ENCODE results near the gene FRMD4B.

Gene FRMD4B

GRCh38 chr3:69385723-69386555, at the start of gene FRMD4B:
FRMD4B (minus strand) TSS chr3:69386088; CDS start chr3:69385989, 99 bp downstream.
- DNase-seq: peak; percentile 81

- peak; percentile 72 for DNase-seq
These were observed 48.1 kb upstream of the FRMD4B start for GRCh38 chr3:69433969-69434325.

GRCh38 chr3:69433121-69433968, 47.5 kb upstream of the FRMD4B start:
- DNase-seq: no peak

GRCh38 chr3:69428657-69429255, 42.9 kb upstream of the FRMD4B start:
- no peak for DNase-seq

- no peak for DNase-seq
These were observed 41.0 kb upstream of the FRMD4B start for GRCh38 chr3:69426967-69427304.

- DNase-seq: no peak
These were observed 40.5 kb upstream of the FRMD4B start for GRCh38 chr3:69426291-69426966.

DNA sequence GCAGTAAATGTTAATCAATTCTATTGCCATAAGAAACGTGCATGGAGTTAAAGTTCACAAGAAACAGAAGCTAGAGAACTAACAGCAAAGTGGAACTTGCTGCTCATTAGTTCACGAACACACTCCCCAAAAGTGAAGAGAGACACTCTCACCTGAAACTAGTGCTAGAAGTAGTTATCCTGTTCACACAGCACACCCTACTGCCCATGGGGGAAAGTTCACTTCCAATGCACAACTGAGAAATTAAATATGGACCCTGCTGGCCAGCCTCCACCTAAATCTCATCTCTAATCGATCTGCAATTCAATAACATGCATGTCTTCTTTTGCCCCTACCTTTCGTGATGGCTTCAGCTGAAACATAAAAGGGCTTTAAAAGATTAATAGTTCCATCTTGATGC, 39.4 kb upstream of the FRMD4B start:
- DNase-seq: peak; percentile 71

DNA sequence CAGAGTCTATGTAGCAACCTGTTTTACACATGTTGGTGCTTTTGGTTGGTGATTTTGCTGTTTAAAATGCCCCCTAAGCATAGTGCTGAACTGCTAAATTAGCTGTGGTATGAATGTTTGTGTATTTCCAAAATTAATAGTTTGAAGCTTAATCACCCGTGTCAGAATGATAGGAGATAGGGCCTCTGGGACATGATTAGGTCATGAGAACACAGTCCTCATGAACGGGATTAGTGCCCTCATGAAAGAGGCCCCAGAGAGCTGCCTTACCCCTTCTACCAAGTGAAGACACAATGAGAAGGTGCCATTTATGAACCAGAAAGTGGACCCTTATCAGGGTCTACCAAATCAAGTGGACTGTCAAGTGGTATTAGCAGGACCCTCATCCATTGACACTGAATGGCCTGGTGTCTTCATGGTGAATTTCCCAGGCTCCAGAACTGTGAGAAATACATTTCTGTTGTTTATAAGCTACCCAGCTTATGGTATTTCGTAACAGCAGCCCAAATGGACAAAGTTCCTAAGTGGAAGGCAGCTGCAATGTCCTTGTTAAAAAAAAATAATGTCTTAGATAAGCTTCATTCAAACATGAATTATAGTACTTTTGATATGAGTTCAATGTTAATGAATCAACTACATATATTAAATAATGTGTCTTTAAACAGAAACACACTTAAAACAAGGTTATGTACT, 37.7 kb upstream of the FRMD4B start:
- no peak for DNase-seq

DNA sequence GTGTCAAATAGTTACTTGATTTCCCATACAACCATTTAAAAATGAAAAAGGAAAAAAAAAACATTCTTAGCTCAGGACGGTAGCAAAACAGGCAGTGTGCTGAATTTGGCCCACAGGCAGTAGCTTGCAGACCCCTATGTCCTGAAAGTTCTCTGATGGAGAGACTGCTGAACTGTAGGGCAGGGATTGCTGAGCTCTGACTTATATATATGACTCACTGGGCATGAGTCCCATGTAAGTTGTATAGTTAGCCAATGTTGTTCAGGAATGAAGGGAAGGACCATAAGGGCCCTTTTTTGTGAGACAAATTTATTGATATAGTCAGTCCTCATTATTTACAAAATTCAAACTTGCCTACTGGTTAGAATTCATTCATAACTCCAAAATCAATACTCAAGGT, 36.9 kb upstream of the FRMD4B start:
- no peak for DNase-seq

GRCh38 chr3:69420781-69421520, 35.1 kb upstream of the FRMD4B start:
- no peak for DNase-seq

DNA sequence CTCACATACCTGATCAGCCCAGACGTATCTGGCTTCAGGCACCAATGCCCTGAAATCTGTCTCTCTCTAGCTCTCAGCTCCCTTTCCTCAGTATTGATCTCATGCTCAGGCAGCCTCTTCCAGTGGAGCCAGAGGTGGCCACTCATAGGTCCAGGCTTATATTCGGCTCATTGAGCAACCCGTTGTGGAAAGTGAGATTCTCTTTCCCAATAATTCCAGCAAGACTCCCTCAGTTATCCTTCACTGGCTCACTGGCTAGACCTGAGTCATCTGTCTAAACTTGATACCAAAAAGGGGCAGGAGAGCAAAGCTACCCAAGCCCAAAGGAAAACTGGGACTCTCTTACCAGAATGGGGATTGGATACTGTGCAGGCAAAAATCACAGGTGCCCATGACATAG, 33.4 kb upstream of the FRMD4B start:
- DNase-seq: no peak

- no peak for DNase-seq
These were observed 31.7 kb upstream of the FRMD4B start for GRCh38 chr3:69417541-69418078.

GRCh38 chr3:69413551-69414207, 27.8 kb upstream of the FRMD4B start:
- no peak for DNase-seq

DNA sequence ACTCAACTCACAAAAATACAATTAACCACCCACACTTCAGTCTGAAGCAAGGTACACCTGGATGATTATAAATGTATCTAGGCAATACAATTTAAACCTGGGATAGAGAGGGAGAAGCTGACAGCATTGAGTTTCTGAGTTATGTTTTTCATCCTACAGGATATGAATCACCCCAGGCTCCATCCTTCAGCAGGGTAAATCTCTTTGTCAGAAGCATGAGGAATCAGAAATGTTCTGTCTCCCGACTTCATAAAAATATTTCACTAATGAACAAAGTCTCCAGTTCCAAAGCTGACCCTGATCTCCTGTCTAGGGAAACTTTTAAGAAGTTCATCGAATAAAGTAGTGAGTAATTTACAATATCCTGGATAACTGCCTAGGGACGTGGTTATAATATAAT, 25.5 kb upstream of the FRMD4B start:
- DNase-seq: no peak

- peak; percentile 88 for DNase-seq
These were observed 24.4 kb upstream of the FRMD4B start for GRCh38 chr3:69410301-69410700.

GRCh38 chr3:69409831-69410230, 23.9 kb upstream of the FRMD4B start:
- DNase-seq: no peak

GRCh38 chr3:69409011-69409410, 23.1 kb upstream of the FRMD4B start:
- no peak for DNase-seq

DNA sequence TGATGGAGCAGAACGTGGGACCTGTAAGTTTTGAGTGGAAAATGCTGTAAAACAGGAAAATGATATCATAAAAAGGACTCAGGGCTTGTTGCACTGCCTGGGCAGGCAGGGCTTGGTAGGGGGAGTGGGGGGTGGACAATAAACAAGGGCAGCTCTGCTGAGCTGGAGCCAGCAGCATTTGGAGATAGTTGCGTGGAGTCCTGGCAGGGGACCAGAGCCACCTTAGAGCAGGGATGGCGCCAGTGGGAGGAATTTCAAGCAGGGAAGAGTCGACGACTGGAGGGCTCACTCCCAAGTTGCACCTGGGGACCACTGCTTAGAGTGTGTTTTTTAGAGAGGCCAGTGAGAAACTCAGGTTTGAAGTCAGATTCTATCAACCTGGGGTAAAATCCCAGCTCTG, 22.7 kb upstream of the FRMD4B start:
- DNase-seq: no peak

DNA sequence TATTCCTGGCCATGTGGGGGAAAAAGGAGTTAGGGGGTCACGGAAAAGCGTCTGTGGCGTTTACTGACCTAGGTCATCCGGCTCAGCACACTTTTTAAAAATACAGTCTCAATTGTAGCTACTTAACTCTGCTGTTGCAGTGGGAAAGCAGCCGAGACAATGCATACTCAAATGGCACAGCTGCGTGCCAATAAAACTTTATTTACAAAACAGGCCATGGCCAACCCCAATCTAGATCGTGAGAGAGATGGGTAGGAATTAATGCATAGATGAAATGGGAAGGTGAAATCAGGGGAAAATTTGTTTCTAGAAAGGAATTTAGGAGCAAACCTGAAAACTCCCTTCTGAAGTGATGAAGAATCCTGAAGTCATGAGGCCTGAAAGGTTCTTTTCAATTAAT, 22.0 kb upstream of the FRMD4B start:
- no peak for DNase-seq

DNA sequence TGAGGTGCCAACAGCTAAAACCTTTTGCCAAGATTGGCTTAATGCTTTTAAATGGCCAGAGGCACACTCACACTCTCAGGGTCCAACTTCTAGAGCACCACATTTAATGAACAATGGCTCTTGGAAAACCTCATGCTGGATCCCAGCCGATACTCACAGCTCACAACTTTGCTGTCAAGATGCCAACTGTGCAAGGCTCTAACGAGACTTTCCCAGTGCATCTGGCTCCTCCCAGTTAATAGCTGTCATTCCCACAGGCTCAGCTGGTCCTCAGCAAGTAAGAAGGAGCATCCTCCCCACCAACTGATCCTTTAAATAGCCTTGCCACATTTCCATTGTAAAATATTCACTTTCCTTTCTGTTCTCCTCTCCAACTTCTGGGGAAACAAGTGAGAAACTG, 20.3 kb upstream of the FRMD4B start:
- no peak for DNase-seq

- DNase-seq: no peak
These were observed 19.2 kb upstream of the FRMD4B start for GRCh38 chr3:69405067-69405466.

Measured in hematopoietic multipotent progenitor cell treated with erythropoietin and hydrocortisone succinate and interleukin-3 and kit ligand, for 4 days (in vitro differentiated cells).